G401 (cell line): ENCODE data around the gene SCCPDH. TPM values are rescaled to one million over a fixed set of nuclear protein-coding genes. Genes with fewer than 3 reads are reported as not detected.
A peak's percentile ranks its signal among the peaks of the same experiment; 100 is the strongest.
"Not testable (repeated sequence)": the region's sequence is repeated elsewhere in the genome, so short reads cannot be mapped to it uniquely, and the experiment has no call there.

Experiments
- DNase-seq: peaks from one replicate; pipeline ENCODE4 v3.0.0-alpha.2; 2015; ENCODE audit warnings: low spot score
- in situ Hi-C: cut with HindIII; loops from 2 replicates; pipeline ENCODE4 v1.10.0; 2016; ENCODE audit warnings: low sequenced_read_pairs, mixed read lengths
- total RNA-seq: library from RNA; depleted of rRNA; stranded (reverse); fragments of >200 nt; shearing (Covaris generic); gene quantifications from 2 replicates; pipeline ENCODE4 v1.2.3, GENCODE V29; 2014; rRNA removed

The SCCPDH gene, protein sequence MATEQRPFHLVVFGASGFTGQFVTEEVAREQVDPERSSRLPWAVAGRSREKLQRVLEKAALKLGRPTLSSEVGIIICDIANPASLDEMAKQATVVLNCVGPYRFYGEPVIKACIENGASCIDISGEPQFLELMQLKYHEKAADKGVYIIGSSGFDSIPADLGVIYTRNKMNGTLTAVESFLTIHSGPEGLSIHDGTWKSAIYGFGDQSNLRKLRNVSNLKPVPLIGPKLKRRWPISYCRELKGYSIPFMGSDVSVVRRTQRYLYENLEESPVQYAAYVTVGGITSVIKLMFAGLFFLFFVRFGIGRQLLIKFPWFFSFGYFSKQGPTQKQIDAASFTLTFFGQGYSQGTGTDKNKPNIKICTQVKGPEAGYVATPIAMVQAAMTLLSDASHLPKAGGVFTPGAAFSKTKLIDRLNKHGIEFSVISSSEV
- 66.9 and 69.1 TPM in 2 replicates for total RNA-seq

DNA sequence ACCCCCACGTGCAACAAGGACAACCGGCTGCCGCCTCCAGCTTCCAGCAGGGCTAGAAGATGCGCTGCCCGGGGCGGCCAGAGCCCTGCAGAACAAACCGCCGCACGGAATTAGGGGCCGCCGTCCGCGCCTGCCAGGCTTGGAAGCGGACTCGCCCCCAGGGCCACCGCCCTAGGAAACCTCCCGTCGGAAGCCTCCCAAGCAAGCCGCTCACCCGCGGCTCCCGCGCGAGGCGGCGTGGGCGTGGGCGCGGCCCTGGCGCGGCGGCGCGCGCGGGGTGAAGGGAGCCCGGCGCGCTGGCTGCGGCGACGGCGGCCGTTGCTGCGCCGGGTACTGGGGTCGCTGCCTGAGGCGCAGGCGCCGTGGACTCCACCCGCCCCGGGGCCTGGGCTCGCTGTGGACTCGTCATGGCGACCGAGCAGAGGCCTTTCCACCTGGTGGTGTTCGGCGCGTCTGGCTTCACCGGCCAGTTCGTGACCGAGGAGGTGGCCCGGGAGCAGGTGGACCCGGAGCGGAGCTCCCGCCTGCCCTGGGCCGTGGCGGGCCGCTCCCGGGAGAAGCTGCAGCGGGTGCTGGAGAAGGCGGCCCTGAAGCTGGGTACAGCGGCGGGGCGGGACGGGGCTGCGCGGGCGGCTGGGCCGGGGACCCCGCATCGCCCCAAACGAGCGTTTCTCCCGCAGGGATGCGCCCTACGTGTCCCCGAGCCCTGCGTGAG, at the start of gene SCCPDH:
SCCPDH (plus strand) TSS at position 394 of the 715 bp plus-strand sequence; CDS start at position 408, 14 bp downstream.
- in situ Hi-C loops: no loop called here
- peak; percentile 69 for DNase-seq

DNA sequence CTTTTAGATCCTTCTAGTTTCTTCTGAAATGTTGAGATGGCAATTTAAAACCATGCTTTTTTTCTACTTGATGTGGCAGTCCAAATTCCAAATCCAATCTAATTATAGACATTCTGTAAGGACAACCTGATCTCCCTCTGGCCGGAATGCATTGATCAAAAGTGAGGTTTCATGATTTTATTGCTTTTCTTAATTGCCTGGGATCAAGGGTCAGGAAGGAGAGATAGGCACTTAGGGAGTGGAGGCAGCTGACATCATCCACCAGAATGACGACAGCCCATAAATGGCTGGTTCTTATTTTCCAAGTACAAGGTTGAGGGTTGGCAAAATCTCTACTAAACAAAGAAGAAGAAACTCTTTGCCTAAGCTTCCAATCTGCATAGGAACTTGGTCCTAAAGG, 46.4 kb upstream of the SCCPDH start:
- in situ Hi-C loops: no loop called here
- no peak for DNase-seq

DNA sequence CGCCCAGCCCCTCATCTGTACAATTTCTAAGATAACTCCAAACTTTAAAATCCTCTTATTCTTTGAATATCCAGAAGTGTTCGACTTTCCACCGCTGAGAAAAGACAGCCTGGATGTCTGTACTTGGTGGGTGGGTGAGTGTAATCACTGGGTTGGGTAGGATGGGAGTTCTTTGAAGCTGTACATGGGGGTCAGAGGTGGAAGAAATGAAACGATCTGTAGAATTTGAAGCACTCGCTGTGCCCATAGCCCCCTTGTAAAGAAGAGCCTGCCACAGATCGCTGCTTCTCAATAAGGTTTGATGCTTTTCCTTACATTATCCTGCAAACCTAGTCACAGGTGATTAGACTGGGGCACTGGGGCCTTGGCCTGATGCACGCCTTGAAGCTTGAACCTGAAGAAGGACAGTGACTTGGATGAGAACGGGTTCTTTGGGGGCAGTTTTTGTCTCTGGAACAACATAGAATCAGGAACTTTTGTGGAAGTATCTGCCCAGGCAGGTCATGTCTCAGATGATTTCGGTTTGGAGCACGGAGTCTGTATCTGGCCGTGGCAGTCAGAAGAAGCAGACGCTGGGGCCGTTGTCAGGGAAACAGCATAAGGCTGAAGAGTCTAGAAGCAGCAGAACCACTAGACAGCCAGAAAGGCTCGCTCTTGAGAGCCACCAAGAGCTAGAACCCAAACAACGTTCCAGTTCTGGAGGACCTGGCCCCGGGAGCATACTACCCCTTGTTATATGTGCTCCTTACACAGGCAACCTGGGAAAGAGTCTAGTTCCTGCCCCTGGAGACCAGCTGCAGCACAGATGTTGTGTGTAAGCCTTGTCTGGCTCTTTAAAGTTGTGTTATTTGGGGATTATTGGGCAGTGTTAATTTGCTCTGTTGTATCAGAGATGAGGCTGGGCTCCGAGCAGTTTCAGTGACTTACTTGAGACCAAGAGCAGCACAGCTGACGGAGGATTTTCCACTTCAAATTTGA, 45.1 kb upstream of the SCCPDH start:
- in situ Hi-C loops: no loop called here
- peak; percentile 81 for DNase-seq

DNA sequence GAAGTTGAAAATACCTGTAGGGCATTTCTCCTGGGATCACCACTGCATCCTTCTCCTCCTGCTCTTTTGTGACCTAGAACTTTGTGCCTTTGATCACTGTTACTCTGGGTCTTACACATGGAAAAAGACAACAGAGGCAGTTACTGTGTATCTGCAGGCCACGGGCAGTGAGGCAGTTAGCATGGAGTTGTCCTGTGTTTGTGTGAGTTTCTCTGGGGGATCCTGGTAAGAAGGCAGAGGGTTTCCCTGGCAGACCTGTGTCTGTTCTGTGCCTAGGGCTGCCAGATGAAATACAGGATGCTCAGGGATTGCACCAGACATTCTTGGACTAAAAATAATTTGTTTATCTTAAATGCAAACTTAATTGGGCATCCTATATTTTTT, 44.4 kb upstream of the SCCPDH start:
- in situ Hi-C loops: no loop called here
- no peak for DNase-seq

DNA sequence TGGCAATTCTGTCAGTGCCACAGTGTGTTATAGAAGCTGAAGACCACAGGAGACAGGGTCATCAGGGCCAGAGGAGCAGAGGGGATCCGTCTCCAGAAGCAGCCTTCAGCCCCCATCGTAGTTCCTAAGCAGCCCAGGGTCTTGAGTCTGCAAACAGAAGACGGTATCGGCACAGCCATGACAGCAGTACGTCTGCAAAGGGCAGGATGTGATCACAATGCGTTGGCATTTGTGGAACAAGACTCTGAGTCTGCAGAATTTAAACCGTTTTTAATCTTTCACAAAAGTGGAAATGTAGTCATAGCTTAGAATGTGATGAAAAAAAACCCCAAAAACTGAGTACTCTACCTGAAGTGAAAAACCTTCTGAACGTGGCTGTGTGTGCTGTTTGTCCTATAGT, 44.0 kb upstream of the SCCPDH start:
- in situ Hi-C loops: no loop called here
- no peak for DNase-seq

DNA sequence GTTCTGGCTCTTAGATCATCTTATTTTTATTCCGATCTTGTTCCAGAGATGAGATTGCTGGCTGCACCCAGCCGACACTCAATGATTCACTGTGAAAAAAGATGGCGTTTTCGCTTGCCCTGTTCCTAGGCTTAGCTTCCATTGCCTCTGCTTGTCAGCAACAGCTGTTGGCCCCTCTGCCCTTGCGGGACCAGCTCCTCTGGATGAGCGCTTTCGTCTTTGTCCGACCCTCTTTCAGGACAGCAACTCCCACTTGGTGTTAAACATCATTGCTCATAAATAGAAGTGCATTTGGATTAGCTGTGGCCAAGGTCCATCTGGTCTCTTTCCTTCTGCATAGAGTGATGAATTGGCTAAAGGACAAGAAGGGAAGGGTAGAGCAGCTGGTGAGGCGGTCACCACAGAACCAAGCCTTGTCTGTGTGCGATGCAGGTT, 43.5 kb upstream of the SCCPDH start:
- peak; percentile 95 for DNase-seq
- in situ Hi-C loops: no loop called here

DNA sequence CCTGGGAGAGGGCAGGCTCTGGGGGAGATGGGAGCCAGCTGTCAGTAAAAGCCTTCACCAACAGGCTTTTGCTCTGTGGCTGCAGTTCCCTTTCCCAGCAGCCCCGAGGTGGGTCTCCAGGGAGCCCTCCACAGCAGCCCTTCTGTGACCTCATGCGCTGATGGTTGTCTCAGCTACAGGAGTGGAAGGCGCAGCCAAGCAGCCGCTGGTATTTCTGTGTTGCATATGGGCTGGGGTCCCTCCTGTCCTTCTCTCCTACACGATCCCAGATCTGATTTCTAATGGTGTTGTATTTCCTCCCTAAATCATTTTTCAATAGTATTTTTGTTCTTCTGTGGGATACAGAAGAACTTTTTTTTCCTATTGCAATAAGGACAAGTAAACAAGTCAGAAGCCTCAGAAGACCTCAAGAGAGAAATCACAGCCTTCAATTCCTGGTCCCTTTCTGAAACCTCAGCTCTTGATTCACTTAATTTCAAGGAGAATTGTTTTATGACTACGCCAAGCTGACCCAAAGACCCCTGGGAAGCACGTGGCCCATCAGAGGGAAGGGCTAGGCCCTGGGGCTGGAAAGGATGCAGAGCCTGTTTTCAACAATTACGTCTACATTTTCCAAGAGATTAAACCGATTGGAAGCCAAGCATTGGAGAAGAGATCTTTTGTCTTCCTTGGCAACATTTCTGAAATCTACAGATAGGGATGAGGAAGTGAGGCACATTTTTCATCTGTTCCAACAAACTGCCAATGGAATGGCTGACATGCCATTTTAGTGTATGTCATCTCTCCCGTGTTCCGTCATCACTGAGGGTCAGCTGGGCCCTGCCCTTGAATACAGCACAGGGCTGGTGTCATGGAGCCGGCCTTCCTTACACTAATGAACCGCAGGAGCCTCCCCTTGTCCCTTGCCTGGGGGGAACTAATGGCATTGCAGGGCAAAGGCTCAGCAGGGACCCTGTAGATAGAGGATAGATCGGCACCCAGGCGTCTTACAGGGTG, 42.0 kb upstream of the SCCPDH start:
- no peak for DNase-seq
- in situ Hi-C loops: no loop called here

DNA sequence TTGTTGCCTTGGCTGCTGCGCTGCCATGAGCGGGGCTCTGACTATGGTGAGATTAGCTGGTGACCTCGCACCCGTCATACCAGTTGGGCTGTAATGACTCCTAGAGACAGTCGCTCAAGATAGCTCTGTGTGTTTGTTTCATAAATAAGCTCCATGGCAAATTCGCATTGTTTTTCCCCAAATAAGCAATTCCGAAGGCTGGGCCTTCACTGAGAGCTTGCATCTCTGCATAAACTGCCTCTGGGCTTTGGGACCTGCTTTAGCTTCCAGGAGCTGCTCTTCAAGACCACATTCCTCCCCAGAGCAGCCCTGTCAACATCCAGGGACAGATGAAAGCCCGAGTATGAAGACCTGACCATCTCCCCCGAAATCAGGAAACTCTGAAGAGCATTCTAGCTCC, 40.7 kb upstream of the SCCPDH start:
- in situ Hi-C loops: no loop called here
- no peak for DNase-seq

DNA sequence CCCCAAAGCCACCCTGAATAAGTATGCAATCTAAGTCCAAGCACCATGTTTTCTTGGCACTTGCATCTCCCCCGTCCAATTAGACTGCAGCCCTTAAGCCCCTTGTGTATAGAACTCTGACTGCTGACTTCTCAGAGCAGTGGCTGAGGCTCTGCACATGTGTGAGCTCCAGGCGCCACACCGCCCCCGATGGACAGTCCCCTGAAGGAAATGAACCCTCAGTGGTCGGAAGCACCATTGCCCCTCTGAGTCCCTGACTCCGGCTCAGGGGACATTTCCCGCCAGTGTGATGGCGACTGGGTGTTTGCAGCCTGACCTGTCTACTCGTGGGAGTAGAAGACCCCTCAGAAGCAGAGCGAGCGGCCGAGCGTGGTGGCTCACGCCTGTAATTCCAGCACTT, 37.2 kb upstream of the SCCPDH start:
- in situ Hi-C loops: no loop called here
- DNase-seq: no peak

DNA sequence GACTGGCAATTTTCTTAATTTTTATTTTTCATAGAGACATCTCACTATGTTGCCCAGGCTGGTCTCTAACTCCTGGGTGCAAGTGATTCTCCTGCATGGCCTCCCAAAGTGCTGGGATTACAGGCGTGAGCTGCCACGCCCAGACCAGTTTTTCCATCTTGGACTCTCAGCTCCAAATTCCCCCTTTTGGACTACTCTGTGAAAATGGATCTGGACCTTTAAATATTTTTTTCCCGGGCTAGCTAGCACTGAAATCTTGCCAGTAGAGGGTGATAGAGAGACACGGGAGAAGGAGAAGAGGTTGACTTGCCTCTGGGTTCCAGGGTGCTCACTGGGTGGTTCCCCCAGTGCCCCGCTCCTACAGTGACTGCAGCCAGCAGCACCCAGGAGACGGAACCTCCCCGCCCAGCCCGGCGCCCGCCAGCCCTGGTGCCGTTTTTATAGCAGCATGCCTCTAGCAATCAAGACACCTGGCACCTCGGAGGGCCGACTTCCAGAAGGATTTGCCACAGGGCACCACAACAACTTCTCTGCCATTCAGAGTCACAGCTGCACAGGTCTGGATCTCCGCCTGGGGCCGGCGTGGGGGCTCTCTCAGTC, 34.7 kb upstream of the SCCPDH start:
- DNase-seq: peak; percentile 83
- in situ Hi-C loops: no loop called here

DNA sequence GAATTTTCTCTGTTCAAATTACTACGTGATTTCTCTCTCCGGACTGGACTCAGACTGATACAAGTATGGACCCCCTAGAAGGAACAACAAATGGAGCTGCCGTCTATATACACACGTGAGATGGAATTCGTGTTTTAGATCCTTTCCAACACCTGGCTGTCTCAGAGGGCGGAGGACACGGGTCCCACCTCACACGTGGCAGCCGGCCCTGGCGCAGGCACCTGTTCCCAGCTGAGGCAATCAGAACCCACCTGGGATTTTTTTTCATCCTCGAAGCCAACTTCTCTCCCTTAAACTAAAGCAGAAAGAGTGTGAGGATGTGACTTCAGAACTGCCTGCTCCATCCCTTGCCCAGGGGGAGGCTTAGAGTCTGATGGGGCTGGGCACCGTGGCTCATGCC, 34.1 kb upstream of the SCCPDH start:
- no peak for DNase-seq
- in situ Hi-C loops: no loop called here

DNA sequence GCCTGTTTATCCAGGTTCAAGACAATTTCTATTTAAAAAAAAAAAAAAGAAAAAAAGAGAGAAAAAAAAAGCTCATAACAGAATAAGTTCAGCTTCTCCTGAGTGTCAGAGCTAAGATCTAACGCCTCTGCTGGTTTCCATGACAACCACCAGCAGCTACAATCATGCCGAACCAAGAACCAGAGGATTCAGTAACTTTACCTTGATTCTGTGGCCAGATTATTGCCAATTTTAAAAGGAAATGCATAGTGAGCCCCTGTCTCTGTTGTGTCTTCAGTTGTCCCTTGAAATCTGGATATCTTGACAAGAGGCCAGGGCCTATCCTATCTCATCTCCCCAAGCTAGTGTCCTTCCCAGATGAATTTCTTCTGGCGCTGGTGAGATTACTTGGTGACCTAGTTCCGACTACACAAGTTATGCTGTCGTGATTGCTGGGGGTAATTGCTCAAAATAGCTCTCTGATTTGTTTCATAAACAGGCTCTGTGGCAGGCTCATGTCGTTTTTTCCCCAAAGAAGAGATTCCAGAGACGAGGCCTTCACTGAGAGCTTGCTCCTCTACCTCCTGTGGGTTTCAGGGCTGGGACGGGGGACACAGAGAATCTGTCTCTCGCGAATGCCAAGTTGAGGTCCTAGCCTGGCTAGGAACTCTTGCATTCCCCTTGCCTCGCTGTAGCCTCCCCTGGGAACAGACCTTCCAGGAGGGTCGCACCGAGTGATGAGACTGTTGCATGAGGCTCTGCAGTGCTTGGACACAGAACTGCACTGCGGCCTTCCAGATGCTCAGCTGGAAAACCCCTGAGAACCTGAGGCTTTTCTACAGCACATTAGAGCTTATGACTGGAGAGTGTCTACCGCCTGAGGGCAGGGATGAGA, 32.4 kb upstream of the SCCPDH start:
- DNase-seq: peak; percentile 28
- in situ Hi-C loops: no loop called here

DNA sequence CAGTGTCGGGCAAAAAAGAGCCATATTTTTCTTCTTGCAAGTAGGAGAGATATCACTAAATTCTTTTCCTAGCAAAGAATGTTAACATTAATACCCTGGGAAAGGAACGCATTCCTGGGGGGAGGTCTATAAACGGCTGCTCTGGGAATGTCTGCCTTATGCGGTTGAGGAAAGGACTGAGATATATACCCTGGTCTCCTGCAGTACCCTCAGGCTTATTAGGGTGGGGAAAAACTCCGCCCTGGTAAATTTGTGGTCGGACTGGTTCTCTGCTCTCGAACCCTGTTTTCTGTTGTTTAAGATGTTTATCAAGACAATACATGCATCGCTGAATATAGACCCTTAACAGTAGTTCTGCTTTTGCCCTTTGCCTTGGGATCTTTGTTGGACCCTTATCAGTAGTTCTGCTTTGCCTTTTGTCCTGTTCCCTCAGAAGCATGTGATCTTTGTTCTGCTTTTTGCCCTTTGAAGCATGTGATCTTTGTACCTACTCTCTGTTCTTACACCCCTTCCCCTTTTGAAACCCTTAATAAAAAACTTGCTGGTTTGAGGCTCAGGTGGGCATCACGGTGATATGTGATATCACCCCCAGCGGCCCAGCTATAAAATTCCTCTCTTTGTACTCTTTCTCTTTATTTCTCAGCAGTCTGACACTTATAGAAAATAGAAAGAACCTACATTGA, 29.9 kb upstream of the SCCPDH start:
- DNase-seq, in situ Hi-C loops: not testable (repeated sequence)

DNA sequence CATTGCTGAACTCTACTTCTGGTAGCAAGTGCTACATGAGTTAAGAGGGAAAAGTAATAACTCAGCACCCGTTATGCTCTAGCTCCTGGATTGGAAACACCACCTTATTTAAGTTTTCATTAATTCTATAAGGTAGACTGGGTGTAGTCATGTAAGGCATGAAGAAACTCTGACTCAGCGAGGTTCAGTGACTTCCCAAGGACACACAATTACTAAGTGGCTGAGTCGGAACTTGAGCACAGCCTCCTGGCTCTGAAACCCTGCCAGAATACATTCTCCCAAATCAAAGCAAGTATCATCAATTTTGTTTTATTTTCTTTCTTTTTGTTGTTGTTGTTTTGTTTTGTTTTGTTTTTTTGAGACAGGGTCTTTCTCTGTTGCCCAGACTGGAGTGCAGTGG, 29.1 kb upstream of the SCCPDH start:
- DNase-seq: no peak

DNA sequence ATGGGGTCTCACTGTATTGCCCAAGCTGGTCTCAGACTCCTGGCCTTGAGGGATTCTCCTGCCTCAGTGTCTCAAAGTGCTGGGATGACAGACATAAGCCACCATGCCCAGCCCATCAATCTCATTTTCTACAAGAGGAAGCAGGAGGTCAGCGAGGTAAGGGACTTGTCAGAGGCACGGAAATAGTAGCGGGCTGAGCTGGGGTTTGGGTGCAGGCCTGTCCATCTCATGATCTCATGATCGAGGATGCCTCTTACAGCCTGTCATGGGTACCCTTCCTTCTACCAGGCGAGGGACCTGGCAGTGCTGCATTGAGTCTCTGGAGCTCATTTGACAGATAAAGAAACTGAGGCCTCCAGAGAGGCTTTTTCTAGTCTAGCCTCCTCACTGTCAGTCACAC, 28.5 kb upstream of the SCCPDH start:
- no peak for DNase-seq
- in situ Hi-C loops: no loop called here

More for the DNA sequence above, 29.1 kb upstream of the SCCPDH start:
- in situ Hi-C loops: no loop called here

DNA sequence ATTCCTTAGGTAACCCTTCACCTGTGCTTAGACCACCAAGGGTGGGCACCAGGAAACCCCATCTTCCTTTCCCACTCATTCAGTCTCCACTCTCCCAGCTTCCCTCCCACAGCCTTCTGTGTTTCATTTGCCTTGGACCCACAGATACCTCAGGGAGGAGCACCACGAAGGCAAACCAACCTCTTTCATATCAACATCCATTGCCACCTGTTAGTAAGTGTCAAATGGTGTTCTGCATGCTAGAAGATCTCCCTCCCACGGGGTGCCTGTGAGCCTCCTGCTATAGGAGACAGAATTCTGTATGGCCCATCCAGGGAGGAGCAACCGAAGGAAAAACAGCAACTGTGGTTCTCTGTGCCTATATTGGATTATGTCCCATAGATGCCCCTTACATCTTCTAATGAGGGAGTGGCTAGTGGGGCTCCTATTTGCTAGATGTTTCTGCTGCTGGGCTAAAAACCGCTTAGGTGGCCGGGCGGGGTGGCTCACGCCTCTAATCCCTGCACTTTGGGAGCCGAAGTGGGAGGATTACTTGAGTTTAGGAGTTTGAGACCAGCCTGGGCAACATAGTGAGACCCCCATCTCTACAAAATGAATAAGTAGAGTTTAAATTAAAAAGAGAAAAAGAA, 25.6 kb upstream of the SCCPDH start:
- in situ Hi-C loops: no loop called here
- DNase-seq: no peak
